GM23338 (cell line): ENCODE data around the gene OPTN. TPM values are rescaled to one million over a fixed set of nuclear protein-coding genes. Genes with fewer than 3 reads are reported as not detected.
A peak's percentile ranks its signal among the peaks of the same experiment; 100 is the strongest.
"Not testable (repeated sequence)": the region's sequence is repeated elsewhere in the genome, so short reads cannot be mapped to it uniquely, and the experiment has no call there.

Experiments
- ATAC-seq: fragments of 200-7000 bp; cut with Tn5 transposase; 3 replicates; pipeline ENCODE4 v1.9.1; 2020
- DNase-seq: peaks from one replicate; pipeline ENCODE4 v3.0.0-alpha.2; 2015; ENCODE audit warnings: low spot score
- H2AFZ ChIP-seq: fragments of 200-600 bp; sonication (generic); 2 replicates; pipeline ENCODE4 v1.8.0; 2016; ENCODE audit warnings: antibody characterized with exemption, mild to moderate bottlenecking, moderate library complexity
- H3F3A ChIP-seq: fragments of 200-600 bp; sonication (generic); replicated peaks from 2 replicates; pipeline ENCODE4 v1.8.0; 2017; ENCODE audit warnings: antibody characterized with exemption, mixed run types, low read depth
- H3K27ac ChIP-seq: fragments of 200-600 bp; sonication (generic); 2 replicates; pipeline ENCODE4 v1.6.1; 2016; ENCODE audit warnings: low read depth
- H3K27me3 ChIP-seq: fragments of 200-600 bp; sonication (generic); 2 replicates; pipeline ENCODE4 v1.8.0; 2016; ENCODE audit warnings: mild to moderate bottlenecking, mixed run types, moderate library complexity; ENCODE audit not compliant: insufficient read depth
- H3K36me3 ChIP-seq: fragments of 200-600 bp; sonication (generic); 2 replicates; pipeline ENCODE4 v1.8.0; 2016; ENCODE audit warnings: mild to moderate bottlenecking; ENCODE audit not compliant: insufficient read depth
- H3K4me1 ChIP-seq: fragments of 200-600 bp; sonication (generic); 2 replicates; pipeline ENCODE4 v1.8.0; 2016; ENCODE audit warnings: mild to moderate bottlenecking, moderate library complexity; ENCODE audit not compliant: insufficient read depth
- H3K4me2 ChIP-seq: fragments of 200-600 bp; sonication (generic); 2 replicates; pipeline ENCODE4 v1.7.1; 2017; ENCODE audit warnings: mixed run types
- H3K4me3 ChIP-seq: fragments of 200-600 bp; sonication (generic); 2 replicates; pipeline ENCODE4 v1.6.1; 2016; ENCODE audit warnings: mixed run types
- H3K79me2 ChIP-seq: fragments of 200-600 bp; sonication (generic); replicated peaks from 2 replicates; pipeline ENCODE4 v1.8.0; 2017; ENCODE audit warnings: mild to moderate bottlenecking; ENCODE audit not compliant: insufficient read depth
- H3K9me2 ChIP-seq: fragments of 200-600 bp; sonication (generic); 2 replicates; pipeline ENCODE4 v1.8.0; 2017; ENCODE audit not compliant: insufficient read depth
- H4K20me1 ChIP-seq: fragments of 200-600 bp; sonication (generic); replicated peaks from 2 replicates; pipeline ENCODE4 v1.8.0; 2017; ENCODE audit warnings: mild to moderate bottlenecking; ENCODE audit not compliant: insufficient read depth
- H3K27ac Mint-ChIP-seq: 2 replicates; pipeline ENCODE4 v1.8.0; 2020; ENCODE audit warnings: inconsistent platforms, mild to moderate bottlenecking, moderate library complexity, mixed read lengths
- H3K27me3 Mint-ChIP-seq: 3 replicates; pipeline ENCODE4 v1.8.0; 2022; ENCODE audit warnings: low read depth, mild to moderate bottlenecking, moderate library complexity, mixed read lengths, inconsistent platforms; ENCODE audit not compliant: insufficient read depth, poor library complexity
- H3K36me3 Mint-ChIP-seq: 3 replicates; pipeline ENCODE4 v1.8.0; 2021; ENCODE audit warnings: low read depth, mild to moderate bottlenecking, inconsistent platforms, moderate library complexity, mixed read lengths
- H3K4me1 Mint-ChIP-seq: 3 replicates; pipeline ENCODE4 v1.8.0; 2020; ENCODE audit warnings: mild to moderate bottlenecking, inconsistent platforms, mixed read lengths
- H3K4me3 Mint-ChIP-seq: 3 replicates; pipeline ENCODE4 v1.8.0; 2021; ENCODE audit warnings: moderate library complexity, mild to moderate bottlenecking, inconsistent platforms, mixed read lengths
- H3K9me3 Mint-ChIP-seq: 3 replicates; pipeline ENCODE4 v1.8.0; 2020; ENCODE audit warnings: moderate library complexity, mild to moderate bottlenecking, inconsistent platforms, mixed read lengths
- CREB1 ChIP-seq: fragments of 250-450 bp; sonication (Bioruptor Pico); IDR thresholded peaks from 2 replicates; pipeline ENCODE4 v1.5.0; 2020; ENCODE audit warnings: low read depth, mild to moderate bottlenecking, moderate library complexity
- EZH2 ChIP-seq: fragments of 200-600 bp; sonication (generic); IDR thresholded peaks from one replicate; pipeline ENCODE4 v1.8.0; 2017; ENCODE audit warnings: antibody characterized with exemption, mild to moderate bottlenecking, low read depth; ENCODE audit not compliant: unreplicated experiment
- EZH2phosphoT487 ChIP-seq: fragments of 200-600 bp; sonication (generic); IDR thresholded peaks from one replicate; pipeline ENCODE4 v1.8.1; 2018; ENCODE audit warnings: antibody characterized with exemption; ENCODE audit not compliant: unreplicated experiment
- JUNB ChIP-seq: IDR thresholded peaks from one replicate; pipeline ENCODE4 v1.6.1; 2016; ENCODE audit warnings: antibody characterized with exemption; ENCODE audit not compliant: unreplicated experiment
- NANOG ChIP-seq: IDR thresholded peaks from 2 replicates; pipeline ENCODE4 v1.6.1; 2016; ENCODE audit warnings: antibody characterized with exemption, borderline replicate concordance
- POLR2AphosphoS5 ChIP-seq: IDR thresholded peaks from 2 replicates; pipeline ENCODE4 v1.6.1; 2016; ENCODE audit warnings: antibody characterized with exemption, low read depth
- STAT1 ChIP-seq: IDR thresholded peaks from one replicate; pipeline ENCODE4 v1.6.1; 2016; ENCODE audit warnings: antibody characterized with exemption; ENCODE audit not compliant: unreplicated experiment
- ZNF114 ChIP-seq: fragments of 250-450 bp; sonication (Bioruptor Pico); IDR thresholded peaks from 2 replicates; pipeline ENCODE4 v1.5.0; 2020; ENCODE audit warnings: mild to moderate bottlenecking, moderate library complexity
- ZNF331 ChIP-seq: fragments of 250-450 bp; sonication (Bioruptor Pico); IDR thresholded peaks from 2 replicates; pipeline ENCODE4 v1.5.0; 2020; ENCODE audit warnings: low read depth, mild to moderate bottlenecking, moderate library complexity
- polyA plus RNA-seq: library from polyadenylated mRNA; unstranded; fragments of >200 nt; fragmentation: Nextera tagmentation; extraction: Ambion mirVana; gene quantifications from 2 replicates; pipeline ENCODE4 v1.2.1, GENCODE V29; 2016
- total RNA-seq: library from RNA; depleted of rRNA; stranded (reverse); fragments of >200 nt; shearing (Covaris generic); gene quantifications from 2 replicates; pipeline ENCODE4 v1.2.3, GENCODE V29; 2014
- TF ChIP-seq, protein P1 (sequence below), 2 experiments: fragments of 200-600 bp in 1 of 2; sonication (generic) in 1 of 2; conservative IDR thresholded peaks; 2 replicates each; pipeline versions ENCODE4 v1.5.1 to v1.6.1; 2016 to 2017; ENCODE audit warnings: antibody characterized with exemption in 2 of 2, low read depth in 2 of 2, mild to moderate bottlenecking in 2 of 2, moderate library complexity in 1 of 2
- TF ChIP-seq, protein P2 (sequence below): IDR thresholded peaks from 2 replicates; pipeline ENCODE4 v1.6.1; 2016; ENCODE audit warnings: antibody characterized with exemption
- TF ChIP-seq, protein P3 (sequence below): fragments of 250-450 bp; sonication (Bioruptor Pico); IDR thresholded peaks from 2 replicates; pipeline ENCODE4 v1.5.0; 2020; ENCODE audit warnings: mild to moderate bottlenecking, moderate library complexity

Gene OPTN
- total and polyA plus RNA-seq, 2 experiments from 2014 or later: 6.0 to 13.0 TPM

DNA sequence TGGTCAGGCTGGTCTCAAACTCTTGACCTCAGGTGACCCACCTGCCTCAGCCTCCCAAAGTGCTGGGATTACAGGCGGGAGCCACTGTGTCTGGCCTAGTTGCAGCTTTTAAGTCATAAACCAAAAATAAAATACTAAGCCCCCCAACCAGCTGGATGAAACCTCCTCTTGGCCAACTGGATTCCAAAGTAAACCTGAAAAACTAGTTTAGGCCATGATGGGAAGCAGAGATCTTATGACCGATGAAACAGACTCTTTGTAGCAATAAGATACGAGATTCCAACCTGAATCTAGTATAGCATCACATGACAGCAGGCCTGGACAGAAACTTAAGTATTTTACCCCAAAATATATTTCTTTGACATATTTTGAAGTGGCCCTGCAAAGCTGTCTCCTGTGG lies 52.3 kb downstream of the OPTN start (continued):
- TF ChIP-seq, protein P1, sequence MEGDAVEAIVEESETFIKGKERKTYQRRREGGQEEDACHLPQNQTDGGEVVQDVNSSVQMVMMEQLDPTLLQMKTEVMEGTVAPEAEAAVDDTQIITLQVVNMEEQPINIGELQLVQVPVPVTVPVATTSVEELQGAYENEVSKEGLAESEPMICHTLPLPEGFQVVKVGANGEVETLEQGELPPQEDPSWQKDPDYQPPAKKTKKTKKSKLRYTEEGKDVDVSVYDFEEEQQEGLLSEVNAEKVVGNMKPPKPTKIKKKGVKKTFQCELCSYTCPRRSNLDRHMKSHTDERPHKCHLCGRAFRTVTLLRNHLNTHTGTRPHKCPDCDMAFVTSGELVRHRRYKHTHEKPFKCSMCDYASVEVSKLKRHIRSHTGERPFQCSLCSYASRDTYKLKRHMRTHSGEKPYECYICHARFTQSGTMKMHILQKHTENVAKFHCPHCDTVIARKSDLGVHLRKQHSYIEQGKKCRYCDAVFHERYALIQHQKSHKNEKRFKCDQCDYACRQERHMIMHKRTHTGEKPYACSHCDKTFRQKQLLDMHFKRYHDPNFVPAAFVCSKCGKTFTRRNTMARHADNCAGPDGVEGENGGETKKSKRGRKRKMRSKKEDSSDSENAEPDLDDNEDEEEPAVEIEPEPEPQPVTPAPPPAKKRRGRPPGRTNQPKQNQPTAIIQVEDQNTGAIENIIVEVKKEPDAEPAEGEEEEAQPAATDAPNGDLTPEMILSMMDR (conservative IDR thresholded peaks at IDR 0.05; ENCODE audit: low read depth in 2 of 2): no peak
- TF ChIP-seq NANOG (no peak), STAT1 (no peak)

DNA sequence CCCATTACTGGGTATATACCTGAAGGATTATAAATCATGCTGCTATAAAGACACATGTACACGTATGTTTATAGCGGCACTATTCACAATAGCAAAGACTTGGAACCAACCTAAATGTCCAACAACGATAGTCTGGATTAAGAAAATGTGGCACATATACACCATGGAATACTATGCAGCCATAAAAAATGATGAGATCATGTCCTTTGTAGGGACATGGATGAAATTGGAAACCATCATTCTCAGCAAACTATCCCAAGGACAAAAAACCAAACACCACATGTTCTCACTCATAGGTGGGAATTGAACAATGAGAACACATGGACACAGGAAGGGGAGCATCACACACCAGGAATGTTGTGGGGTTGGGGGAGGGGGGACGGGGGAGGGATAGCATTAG lies 55.9 kb downstream of the OPTN start:
- not testable (repeated sequence) for H3K27ac Mint-ChIP-seq, H3K27me3 Mint-ChIP-seq, DNase-seq, H3K4me3 ChIP-seq, H2AFZ ChIP-seq, H3K4me1 Mint-ChIP-seq, H3K4me2 ChIP-seq, H3K36me3 ChIP-seq, H3K9me3 Mint-ChIP-seq, H3K27ac ChIP-seq, H3K9me2 ChIP-seq, H3K79me2 ChIP-seq, H3K4me3 Mint-ChIP-seq, H3K36me3 Mint-ChIP-seq, ATAC-seq, H3K4me1 ChIP-seq, H4K20me1 ChIP-seq, H3K27me3 ChIP-seq, H3F3A ChIP-seq

DNA sequence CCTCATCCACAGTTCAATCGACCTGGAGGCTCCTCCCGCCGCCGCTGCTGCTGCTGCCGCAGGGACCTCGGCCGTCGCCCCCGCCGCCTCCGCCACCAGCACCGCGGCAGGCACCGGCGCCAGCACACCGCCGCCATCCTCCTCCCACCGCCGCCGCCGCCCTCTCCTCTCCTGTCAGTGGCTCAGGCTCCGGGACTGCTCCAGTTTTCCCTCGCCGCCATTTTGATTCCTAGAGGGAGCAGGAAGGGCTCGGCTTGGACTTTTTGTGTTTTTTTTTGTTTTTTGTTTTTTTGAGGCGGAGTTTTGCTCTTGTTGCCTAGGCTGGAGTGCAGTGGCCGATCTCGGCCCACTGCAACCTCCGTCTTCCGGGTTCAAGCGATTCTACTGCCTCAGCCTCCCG lies 58.4 kb downstream of the OPTN start:
- Histone ChIP-seq H3K4me3 (no peak overlapping the region), H3K79me2 (peaks cover 19% of the 10 kb centered on the region), H3K27ac (no peak overlapping the region), H3K9me2 (no peaks in the 10 kb centered on the region), H3K27me3 (no peaks in the 10 kb centered on the region), H3K4me2 (no peak overlapping the region), H3K36me3 (no peaks in the 10 kb centered on the region), H2AFZ (peak overlapping the region; percentile 89), H3F3A (no peaks in the 10 kb centered on the region), H4K20me1 (peaks cover 3% of the 10 kb centered on the region; the same call in 1 of the 2 replicates), H3K4me1 (0 out of 2 replicates have a peak, but pooled peaks cover 4% of the 10 kb centered on the region)
- peaks cover 7% of the 10 kb centered on the region for H3K27me3 Mint-ChIP-seq
- DNase-seq (no peak), ATAC-seq (no peak)
- H3K4me1 Mint-ChIP-seq: peaks cover 11% of the 10 kb centered on the region
- no peaks in the 10 kb centered on the region for H3K9me3 Mint-ChIP-seq
- H3K4me3 Mint-ChIP-seq: no peak overlapping the region
- H3K27ac Mint-ChIP-seq: no peak overlapping the region
- peaks cover 6% of the 10 kb centered on the region; the same call in 2 of the 3 replicates for H3K36me3 Mint-ChIP-seq
- TF ChIP-seq, protein P2, sequence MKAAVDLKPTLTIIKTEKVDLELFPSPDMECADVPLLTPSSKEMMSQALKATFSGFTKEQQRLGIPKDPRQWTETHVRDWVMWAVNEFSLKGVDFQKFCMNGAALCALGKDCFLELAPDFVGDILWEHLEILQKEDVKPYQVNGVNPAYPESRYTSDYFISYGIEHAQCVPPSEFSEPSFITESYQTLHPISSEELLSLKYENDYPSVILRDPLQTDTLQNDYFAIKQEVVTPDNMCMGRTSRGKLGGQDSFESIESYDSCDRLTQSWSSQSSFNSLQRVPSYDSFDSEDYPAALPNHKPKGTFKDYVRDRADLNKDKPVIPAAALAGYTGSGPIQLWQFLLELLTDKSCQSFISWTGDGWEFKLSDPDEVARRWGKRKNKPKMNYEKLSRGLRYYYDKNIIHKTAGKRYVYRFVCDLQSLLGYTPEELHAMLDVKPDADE: no peak
- TF ChIP-seq, protein P3, sequence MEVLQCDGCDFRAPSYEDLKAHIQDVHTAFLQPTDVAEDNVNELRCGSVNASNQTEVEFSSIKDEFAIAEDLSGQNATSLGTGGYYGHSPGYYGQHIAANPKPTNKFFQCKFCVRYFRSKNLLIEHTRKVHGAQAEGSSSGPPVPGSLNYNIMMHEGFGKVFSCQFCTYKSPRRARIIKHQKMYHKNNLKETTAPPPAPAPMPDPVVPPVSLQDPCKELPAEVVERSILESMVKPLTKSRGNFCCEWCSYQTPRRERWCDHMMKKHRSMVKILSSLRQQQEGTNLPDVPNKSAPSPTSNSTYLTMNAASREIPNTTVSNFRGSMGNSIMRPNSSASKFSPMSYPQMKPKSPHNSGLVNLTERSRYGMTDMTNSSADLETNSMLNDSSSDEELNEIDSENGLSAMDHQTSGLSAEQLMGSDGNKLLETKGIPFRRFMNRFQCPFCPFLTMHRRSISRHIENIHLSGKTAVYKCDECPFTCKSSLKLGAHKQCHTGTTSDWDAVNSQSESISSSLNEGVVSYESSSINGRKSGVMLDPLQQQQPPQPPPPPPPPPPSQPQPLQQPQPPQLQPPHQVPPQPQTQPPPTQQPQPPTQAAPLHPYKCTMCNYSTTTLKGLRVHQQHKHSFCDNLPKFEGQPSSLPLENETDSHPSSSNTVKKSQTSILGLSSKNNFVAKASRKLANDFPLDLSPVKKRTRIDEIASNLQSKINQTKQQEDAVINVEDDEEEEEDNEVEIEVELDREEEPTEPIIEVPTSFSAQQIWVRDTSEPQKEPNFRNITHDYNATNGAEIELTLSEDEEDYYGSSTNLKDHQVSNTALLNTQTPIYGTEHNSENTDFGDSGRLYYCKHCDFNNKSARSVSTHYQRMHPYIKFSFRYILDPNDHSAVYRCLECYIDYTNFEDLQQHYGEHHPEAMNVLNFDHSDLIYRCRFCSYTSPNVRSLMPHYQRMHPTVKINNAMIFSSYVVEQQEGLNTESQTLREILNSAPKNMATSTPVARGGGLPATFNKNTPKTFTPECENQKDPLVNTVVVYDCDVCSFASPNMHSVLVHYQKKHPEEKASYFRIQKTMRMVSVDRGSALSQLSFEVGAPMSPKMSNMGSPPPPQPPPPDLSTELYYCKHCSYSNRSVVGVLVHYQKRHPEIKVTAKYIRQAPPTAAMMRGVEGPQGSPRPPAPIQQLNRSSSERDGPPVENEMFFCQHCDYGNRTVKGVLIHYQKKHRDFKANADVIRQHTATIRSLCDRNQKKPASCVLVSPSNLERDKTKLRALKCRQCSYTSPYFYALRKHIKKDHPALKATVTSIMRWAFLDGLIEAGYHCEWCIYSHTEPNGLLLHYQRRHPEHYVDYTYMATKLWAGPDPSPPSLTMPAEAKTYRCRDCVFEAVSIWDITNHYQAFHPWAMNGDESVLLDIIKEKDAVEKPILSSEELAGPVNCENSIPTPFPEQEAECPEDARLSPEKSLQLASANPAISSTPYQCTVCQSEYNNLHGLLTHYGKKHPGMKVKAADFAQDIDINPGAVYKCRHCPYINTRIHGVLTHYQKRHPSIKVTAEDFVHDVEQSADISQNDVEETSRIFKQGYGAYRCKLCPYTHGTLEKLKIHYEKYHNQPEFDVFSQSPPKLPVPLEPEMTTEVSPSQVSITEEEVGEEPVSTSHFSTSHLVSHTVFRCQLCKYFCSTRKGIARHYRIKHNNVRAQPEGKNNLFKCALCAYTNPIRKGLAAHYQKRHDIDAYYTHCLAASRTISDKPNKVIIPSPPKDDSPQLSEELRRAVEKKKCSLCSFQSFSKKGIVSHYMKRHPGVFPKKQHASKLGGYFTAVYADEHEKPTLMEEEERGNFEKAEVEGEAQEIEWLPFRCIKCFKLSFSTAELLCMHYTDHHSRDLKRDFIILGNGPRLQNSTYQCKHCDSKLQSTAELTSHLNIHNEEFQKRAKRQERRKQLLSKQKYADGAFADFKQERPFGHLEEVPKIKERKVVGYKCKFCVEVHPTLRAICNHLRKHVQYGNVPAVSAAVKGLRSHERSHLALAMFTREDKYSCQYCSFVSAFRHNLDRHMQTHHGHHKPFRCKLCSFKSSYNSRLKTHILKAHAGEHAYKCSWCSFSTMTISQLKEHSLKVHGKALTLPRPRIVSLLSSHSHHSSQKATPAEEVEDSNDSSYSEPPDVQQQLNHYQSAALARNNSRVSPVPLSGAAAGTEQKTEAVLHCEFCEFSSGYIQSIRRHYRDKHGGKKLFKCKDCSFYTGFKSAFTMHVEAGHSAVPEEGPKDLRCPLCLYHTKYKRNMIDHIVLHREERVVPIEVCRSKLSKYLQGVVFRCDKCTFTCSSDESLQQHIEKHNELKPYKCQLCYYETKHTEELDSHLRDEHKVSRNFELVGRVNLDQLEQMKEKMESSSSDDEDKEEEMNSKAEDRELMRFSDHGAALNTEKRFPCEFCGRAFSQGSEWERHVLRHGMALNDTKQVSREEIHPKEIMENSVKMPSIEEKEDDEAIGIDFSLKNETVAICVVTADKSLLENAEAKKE (CRISPR knock-in tag): no peak
- TF ChIP-seq POLR2AphosphoS5 (no peak), STAT1 (no peak), EZH2 (no peak), JUNB (no peak), NANOG (no peak), ZNF331 (CRISPR knock-in tag) (no peak), ZNF114 (CRISPR knock-in tag) (no peak), EZH2phosphoT487 (no peak), CREB1 (CRISPR knock-in tag) (no peak)
